ENCODE results near the gene IQGAP2.

- TF ChIP-seq CTCF (IDR thresholded peaks at IDR 0.05) (no peak), POLR2A (IDR thresholded peaks at IDR 0.05) (no peak)
Observed at GRCh38 chr5:76622973-76623596, 220.0 kb downstream of the IQGAP2 start, which contains the start of gene F2RL2.

Data from right lobe of liver (tissue), 4 donors.